ENCODE measurements around the gene SLC6A13.
"Not testable (repeated sequence)": the region's sequence is repeated elsewhere in the genome, so short reads cannot be mapped to it uniquely, and the experiment has no call there.

SLC6A13 gene

DNA sequence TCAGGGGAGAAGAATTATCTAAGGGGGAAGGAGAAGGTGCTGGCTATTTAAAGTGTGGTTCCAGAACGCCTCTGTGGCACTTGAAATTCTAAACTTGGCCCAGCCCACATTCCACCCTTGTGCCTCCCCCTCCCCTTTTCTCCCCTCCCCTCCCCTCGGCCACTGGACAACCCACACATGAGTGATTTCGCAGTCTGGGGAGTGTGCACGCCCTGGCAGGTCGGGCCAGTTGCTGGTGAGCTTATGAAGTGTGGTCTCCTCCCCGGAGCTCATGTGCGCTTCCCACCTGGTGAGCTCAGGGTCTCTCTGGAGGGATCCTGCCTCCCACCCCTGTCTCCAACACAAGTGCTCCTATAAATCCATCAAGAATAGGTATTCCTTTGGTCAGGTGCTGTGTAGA, at the start of gene SLC6A13:
Gene SLC6A13, minus strand, starts transcription at position 20 of the 400 bp plus-strand sequence. CDS start 2,784 bp downstream, outside the sequence.
- no peak for DNase-seq (ENCODE audit: extremely low read depth in 1 of 2, low read depth in 1 of 2)

DNA sequence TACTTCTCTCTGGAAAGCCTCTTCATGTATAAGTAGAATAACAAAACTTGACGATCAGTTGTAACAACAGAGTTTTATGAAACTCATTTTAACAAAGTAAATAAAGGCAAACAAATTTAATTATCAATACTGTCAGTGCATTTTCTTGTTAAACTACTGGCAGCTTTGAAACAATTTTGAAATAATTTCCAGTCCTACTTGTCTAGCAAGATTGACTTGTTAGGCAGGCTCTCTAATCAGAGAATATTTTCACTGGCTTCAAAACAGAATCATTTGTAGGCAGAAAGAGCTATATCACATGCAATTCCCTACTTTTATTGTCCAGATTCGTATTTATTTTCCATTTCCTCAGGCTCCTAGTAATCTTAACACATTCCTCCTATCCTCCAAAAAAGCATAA, 45.9 kb upstream of the SLC6A13 start:
- DNase-seq (ENCODE audit: extremely low read depth in 1 of 2, low read depth in 1 of 2): no peak

DNA sequence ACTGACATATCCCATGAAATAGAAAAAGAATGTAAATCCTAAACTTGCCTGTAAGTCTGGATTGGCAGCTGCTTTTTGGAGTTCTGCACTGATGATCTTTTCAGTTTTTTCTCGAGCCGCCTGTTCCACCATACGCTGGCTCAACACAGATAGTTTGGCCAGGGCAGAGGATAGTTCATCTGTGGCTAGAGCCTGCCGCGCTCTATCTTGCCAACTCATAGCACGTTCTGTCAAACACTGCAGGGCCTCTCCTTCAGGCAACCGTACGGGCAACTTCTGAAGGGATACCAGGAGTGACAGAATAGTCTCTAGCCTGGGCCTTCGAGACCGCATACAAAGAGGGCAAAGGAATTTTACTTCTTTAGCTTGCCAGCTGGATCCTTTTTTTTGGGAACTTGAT, 44.8 kb upstream of the SLC6A13 start:
- no peak for DNase-seq (ENCODE audit: extremely low read depth in 1 of 2, low read depth in 1 of 2)

DNA sequence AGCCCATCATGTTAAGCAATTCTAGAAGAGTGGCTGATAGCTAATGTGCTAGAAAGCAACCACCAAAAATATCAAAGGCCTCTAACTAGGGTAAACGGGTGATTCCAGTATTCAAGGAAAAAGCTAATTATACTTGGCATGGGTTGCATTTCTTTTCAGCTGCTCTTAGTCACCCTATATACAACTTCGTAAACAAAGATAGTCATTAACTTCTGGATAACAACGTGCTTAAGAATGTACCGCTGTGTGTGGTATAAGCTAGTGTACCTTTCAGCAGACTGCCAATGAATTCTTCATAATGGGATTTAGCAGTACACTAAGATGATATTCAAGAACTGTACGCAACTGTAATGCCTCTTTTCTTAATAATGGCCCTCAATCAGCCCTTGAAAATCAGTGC, 42.2 kb upstream of the SLC6A13 start:
- no peak for DNase-seq (ENCODE audit: extremely low read depth in 1 of 2, low read depth in 1 of 2)

DNA sequence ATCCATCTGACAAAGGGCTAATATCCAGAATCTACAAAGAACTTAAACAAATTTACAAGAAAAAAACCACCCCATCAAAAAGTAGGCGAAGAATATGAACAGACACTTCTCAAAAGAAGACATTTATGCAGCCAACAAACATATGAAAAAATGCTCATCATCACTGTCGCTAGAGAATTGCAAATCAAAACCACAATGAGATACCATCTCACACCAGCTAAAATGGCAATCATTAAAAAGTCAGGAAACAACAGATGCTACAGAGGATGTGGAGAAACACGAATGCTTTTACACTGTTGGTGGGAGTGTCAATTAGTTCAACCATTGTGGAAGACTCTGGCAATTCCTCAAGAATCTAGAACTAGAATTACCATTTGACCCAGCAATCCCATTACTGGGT, 40.1 kb upstream of the SLC6A13 start:
- DNase-seq (ENCODE audit: extremely low read depth in 1 of 2, low read depth in 1 of 2): not testable (repeated sequence)

DNA sequence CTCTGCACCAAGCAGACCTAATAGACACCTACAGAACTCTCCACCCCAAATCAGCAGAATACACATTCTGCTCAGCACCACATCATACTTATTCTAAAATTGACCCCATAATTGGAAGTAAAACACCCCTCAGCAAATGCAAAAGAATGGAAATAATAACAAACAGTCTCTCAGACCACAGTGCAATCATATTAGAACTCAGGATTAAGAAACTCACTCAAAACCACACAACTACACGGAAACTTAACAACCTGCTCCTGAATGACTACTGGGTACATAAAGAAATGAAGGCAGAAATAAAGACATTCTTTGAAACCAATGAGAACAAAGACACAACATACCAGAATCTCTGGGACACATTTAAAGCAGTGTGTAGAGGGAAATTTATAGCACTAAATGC, 37.5 kb upstream of the SLC6A13 start:
- DNase-seq (ENCODE audit: extremely low read depth in 1 of 2, low read depth in 1 of 2): not testable (repeated sequence)

DNA sequence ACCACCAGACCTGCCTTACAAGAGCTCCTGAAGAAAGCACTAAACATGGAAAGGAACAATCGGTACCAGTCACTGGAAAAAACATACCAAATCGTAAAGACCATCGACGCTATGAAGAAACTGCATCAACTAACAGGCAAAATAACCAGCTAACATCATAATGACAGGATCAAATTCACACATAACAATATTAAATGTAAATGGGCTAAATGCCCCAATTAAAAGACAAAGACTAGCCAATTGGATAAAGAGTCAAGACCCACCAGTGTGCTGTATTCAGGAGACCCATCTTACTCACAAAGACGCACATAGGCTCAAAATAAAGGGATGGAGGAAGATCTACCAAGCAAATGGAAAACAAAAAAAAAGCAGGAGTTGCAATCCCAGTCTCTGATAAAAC, 36.9 kb upstream of the SLC6A13 start:
- not testable (repeated sequence) for DNase-seq (ENCODE audit: extremely low read depth in 1 of 2, low read depth in 1 of 2)

DNA sequence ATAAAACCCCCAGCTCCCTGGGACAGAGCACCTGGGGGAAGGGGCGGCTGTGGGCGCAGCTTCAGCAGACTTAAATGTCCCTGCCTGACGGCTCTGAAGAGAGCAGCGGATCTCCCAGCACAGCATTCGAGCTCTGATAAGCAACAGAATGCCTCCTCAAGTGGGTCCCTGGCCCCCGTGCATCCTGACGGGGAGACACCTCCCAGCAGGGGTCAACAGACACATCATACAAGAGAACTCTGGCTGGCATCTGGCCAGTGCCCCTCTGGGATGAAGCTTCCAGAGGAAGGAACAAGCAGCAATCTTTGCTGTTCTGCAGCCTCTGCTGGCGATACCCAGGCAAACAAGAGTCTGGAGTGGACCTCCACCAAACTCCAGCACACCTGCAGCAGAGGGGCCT, 35.4 kb upstream of the SLC6A13 start:
- not testable (repeated sequence) for DNase-seq (ENCODE audit: extremely low read depth in 1 of 2, low read depth in 1 of 2)

DNA sequence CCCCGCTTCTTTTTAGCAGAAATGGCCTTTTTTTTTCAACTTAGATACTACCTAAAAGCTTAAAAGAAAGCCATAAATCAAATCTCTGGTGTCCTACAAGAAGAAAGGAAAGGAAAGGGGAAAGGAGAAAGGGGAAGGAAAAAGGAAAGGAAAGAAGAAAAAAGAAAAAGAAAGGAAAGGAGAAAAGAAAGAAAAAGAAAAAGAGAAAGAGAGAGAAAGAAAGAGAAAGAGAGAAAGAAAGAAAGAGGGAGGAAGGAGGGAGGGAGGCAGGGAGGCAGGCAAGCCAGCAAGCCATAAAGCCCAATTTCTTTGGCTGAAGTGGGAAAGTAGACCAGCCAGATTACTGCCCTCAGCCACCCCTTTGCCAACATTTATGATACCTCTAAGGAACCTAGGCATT, 32.5 kb upstream of the SLC6A13 start:
- no peak for DNase-seq (ENCODE audit: extremely low read depth in 1 of 2, low read depth in 1 of 2)

DNA sequence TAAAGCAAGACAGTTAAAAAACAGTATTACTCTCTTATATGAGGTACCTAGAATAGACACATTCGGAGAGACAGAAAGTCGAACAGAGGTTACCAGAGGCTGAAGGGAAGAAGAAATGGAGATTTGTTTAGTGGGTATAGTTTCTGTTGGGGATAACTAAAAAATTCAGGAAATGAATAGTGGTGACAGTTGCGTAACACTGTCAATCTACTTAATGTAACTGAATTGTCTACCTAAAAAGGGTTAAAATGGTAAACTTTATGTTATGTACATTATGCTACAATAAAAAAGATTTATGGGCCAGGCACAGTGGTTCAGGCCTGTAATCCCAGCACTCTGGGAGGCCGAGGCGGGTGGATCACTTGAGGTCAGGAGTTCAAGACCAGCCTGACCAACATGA, 30.6 kb upstream of the SLC6A13 start:
- DNase-seq (ENCODE audit: extremely low read depth in 1 of 2, low read depth in 1 of 2): no peak

DNA sequence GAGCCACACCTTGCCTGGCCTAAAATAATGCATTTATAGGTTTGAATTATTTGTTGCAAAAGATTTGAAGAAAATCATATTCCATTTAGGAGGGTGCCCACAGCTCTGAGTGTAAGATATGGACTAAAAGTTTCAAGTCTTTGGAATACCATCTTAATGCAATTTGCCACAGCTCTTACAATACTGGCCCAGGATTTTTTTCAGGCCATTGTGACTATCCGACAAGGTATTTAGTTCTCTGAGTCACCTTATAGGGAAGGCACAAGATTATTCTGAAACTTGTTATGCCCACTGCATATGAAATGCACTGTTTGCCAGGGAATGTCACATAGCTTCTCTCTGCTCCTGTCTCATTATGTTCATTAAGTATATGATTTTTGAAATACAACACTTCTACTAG, 29.6 kb upstream of the SLC6A13 start:
- DNase-seq (ENCODE audit: extremely low read depth in 1 of 2, low read depth in 1 of 2): no peak

DNA sequence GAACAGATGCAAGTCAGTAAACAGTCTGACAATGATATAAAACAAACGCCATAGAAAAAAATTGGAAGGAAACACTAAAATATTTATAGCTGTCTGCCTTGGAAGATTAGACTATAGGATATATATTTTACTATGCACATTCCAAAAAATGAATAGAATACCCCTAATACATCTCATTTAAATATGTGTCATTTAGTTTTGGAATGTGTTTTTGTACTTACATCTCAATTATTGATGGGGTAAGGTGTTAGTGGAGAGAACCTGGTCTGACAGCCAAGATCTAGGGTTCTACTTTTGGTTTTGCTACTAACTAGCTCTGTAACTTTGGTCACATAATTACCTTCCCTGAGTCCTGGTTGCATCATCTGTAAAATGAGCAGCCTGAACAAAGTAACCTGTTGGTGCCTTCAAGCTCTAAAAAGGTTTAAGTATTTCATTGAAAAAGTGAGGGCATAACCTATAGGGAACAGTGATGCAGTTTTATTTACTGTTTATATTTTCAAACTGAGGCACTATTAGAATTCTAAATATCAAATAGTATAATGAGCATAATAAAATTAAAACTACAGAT, 28.6 kb upstream of the SLC6A13 start:
- DNase-seq (ENCODE audit: extremely low read depth in 1 of 2, low read depth in 1 of 2): no peak

DNA sequence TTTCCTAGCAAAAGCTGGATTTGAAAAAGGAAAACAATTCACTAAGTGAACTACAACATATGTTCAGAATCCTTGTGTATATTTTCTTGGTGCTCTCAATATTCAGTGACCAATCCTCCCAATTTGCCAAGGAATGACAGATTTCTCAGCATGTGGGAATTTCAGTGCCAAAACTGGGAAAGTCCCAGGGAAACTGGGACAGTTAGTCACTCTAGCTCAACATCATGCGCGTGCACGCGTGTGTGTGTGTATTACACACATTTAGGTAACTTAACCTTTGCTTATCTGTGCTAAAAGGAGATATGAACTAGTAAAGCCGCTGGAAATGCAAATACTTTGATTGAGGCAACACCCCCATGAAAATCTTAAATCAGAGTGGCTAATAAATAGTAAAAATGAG, 26.1 kb upstream of the SLC6A13 start:
- DNase-seq (ENCODE audit: extremely low read depth in 1 of 2, low read depth in 1 of 2): no peak

DNA sequence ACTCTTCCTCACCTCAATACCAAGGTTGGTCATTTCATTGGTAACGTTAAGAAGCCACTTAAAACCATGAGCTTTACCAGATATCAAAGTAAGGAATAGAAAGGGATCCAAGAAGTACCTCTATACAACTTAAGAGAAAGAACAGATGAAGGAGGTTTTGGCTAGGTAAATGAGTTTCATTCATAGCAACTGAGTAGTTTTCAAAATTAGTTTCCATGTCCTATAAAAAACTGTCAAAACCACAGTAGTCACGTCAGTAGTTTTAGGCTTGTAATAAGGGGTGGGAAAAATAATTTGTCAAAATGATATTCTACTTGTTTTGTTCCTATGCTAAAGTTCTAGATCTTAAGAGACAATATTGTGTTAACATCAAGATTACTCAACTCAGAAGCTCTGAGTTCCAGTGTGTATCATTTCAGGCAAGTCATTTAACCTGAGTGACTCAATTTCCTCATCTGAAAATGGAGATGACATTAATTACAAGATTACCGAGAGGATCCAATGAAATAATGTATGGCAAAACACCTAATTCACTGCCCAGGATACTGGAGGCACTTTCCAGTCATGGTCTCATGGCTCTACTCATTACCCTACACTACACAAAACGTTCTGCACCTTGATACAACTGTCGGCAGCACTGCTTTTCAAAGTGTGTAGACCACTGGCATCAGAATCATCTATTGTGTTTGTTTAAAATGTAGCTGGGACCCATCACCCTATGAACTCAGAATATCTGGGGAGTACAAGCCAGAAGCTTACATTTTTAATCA, 24.1 kb upstream of the SLC6A13 start:
- DNase-seq (ENCODE audit: extremely low read depth in 1 of 2, low read depth in 1 of 2): no peak

DNA sequence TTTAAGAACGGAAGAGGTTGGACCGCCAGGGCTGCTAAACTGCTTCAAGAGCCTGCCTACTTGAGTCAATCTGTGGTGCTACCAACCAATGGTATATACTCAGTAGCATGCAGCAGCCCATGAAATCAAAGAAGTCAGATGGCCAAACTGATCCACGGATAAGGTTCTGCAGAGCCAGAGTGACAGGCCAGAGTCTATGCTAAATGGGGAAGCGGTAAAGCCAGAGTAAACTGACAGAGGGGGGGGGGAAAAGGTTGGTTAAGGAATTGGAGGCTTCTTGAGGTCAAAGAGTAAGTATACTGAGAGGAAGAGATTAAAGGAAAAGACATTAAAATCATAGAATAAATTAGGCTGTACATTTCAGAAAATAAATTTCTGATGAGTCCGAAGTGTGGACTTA, 15.4 kb upstream of the SLC6A13 start:
- DNase-seq (ENCODE audit: extremely low read depth in 1 of 2, low read depth in 1 of 2): no peak

DNA sequence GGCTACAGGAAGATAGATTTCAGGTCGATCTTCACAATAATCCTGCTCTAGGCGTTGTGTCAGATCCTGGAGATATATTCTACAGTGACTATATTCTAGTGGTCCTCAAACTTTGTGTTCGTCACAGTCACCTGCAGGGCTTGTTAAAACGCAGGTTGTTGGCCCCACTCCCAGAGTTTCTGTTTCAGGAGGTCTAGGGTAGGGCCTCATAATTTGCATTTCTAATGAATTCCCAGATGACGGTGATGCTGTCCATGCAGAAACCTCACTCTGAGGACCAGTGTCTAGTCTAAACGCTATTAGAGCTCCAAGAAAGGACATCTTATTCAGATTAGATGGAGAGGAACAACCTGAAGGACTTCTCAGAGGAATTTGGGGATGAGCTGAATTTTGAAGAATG, 13.2 kb upstream of the SLC6A13 start:
- DNase-seq (ENCODE audit: extremely low read depth in 1 of 2, low read depth in 1 of 2): no peak

DNA sequence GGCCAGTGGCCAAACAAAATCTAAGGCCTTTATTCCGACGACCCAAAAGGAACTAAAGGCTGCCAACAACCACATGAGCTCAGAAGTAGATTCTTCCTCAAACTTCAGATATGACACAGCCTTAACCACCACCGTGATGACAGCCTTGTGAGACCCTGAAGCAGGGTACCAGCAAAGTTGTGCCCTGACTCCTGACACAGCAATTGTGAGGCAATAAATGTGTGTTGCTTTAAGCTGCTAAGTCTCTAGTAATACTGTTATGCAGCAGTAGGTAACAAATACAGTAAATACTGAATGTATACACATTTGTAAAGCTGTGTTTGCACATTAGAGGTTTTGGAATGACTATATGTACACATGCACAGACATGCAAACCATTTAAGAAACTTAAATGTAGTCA, 10.7 kb upstream of the SLC6A13 start:
- DNase-seq (ENCODE audit: extremely low read depth in 1 of 2, low read depth in 1 of 2): no peak

DNA sequence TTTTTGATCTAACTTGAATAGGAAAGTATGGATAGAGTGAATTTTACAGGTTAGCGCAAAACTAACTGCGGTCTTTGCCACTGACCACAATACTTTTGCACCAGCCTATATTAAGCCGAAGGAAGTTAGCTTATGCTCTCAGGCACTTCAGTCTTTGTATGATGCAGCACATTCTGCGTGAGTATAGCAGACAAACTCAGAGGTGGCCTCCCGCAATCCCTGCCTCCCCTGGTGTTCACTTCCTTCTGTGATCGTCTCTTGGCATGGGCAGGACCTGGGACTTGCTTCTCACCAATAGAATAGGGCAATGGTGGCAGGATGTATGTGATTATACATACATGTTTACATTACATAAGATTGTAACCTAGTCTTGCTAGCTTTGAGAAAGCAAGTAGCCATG, 10.3 kb upstream of the SLC6A13 start:
- DNase-seq (ENCODE audit: extremely low read depth in 1 of 2, low read depth in 1 of 2): no peak

DNA sequence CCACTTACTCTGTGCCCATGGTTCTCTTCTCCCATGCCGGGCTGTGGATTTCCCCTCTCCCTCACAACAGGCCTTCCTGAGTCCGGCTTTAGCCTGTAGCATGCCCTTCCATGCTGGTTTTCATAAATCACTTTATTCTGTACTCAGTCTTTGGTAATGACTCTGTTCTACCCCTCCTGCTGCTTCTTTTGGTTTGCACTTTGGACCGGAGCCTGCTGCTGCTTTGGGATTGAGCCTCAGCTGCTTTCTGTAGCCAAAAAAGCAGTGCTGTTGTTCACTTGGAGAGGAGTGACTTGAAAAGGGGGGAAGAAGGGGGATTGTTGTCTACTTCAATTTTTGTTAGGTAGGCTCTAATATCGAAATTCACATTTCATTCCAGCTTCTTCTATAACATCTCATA, 8.5 kb upstream of the SLC6A13 start:
- no peak for DNase-seq (ENCODE audit: extremely low read depth in 1 of 2, low read depth in 1 of 2)

DNA sequence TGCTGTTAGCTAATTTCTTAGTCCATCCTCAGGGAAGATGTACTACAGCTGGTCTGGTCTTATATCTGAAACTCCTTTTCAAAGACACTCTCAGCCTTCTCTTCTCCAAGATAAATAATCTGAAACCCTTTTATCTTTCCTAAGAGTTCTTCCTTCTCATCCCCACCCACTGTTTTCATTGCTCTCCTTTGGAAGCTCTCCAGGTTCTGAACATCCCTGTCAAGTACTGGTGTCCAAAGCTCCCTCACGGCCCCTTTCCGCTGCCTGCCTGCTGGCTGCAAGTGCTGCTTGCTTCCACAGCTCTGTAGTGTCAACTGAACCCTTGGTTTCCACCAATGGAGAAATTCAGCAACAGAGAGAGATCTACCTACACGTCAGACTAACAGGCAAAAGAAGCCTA, 6.6 kb upstream of the SLC6A13 start:
- DNase-seq (ENCODE audit: extremely low read depth in 1 of 2, low read depth in 1 of 2): no peak

DNA sequence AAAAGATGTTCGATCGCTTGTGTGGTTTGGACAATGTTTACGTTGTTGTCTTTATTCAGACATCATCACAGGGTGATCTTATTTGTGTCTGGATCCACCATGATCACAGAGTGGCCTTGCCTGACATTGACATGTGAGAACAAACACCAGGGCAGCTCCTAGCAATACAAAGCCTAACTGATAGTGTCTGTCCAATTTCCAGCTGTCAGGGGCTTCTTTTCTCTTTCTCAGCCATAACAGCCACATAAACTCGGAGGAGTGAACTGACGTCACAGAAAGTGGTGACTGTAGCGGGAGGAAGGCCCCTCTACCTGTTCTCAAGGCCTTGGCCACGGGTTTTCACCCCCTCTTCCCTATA, 5.8 kb upstream of the SLC6A13 start:
- no peak for DNase-seq (ENCODE audit: extremely low read depth in 1 of 2, low read depth in 1 of 2)

DNA sequence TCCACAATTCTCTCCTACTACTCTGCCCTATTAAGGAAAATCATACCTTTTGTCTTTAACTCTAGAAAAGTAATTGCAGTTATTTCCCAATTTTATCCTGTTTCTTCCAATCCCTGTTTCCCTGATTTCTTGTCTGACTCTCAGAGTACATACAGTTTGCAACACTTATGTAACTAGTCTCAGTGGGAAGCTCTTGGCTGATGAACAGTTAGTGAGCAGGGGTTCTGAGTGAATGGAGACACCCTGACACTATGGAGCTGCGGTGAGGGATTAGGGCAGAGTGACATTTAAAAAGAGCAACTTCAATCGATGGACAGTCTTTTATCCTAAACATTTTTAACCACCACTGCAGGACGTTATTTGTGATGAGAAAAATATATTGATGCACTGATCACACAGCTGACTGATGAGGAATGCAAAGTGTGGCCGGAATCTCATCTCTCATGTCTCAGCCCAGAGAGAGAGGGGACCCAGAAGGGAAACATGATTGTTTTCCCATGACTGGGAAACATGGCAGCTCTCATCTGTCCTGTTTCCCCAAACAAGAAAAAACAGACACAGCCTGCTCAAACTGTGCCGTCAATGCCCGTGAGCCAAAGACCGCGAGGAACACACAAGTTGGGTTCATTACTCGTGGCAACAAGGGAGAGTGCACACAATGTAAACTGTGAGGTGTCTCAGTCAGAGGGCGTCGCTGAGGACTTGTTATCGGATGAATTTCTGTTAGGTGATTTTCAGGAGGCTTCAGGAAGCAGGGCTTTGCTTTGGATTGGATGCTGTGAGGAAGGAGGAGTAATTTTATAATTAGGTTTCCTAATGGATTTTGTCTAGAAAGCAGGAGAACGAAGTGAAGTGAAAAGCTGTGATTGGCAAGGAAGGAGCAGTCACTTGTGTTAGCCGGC, 5.2 kb upstream of the SLC6A13 start:
- DNase-seq (ENCODE audit: extremely low read depth in 1 of 2, low read depth in 1 of 2): no peak

Data from stimulated activated CD8-positive, alpha-beta memory T cell treated with anti-CD3 and anti-CD28 coated beads, Interleukin-7, amount 100 ng/mL, for 48 hours (primary cell).